GM12878 (cell line): ENCODE data around the gene S100A6. TPM values are rescaled to one million over a fixed set of nuclear protein-coding genes. Genes with fewer than 3 reads are reported as not detected.
"Not testable (repeated sequence)": the region's sequence is repeated elsewhere in the genome, so short reads cannot be mapped to it uniquely, and the experiment has no call there.

Experiments used
- ATAC-seq: fragments of 200-7000 bp; cut with Tn5 transposase; 3 replicates; pipeline ENCODE4 v1.9.1; 2020; ENCODE audit warnings: mild to moderate bottlenecking, moderate library complexity
- BruUV-seq: library from RNA; stranded (reverse); fragments of 400-500 nt; replicated peaks from 2 replicates; lab custom pipeline; 2021; lab: Mats Ljungman, UMichigan
- CTCF ChIA-PET: fragments of 300-600 bp; sonication (Branson Sonifier 250); formaldehyde crosslinking; extraction: SDS; loops from one replicate; lab custom pipeline; 2021; ENCODE audit warnings: inconsistent platforms; lab: Yijun Ruan, JAX
- POLR2A ChIA-PET: fragments of 350-600 bp; formaldehyde crosslinking; extraction: SDS; loops from one replicate; lab custom pipeline; 2021; ENCODE audit warnings: inconsistent platforms; lab: Charles Lee
- RAD21 ChIA-PET: fragments of 300-600 bp; sonication (Branson Sonifier 250); formaldehyde crosslinking; loops from one replicate; lab custom pipeline; 2023; ENCODE audit warnings: antibody characterized with exemption; ENCODE audit not compliant: unreplicated experiment; lab: Charles Lee
- SMC1A ChIA-PET: fragments of 300-600 bp; sonication (Branson Sonifier 250); formaldehyde crosslinking; loops from one replicate; lab custom pipeline; 2023; ENCODE audit not compliant: unreplicated experiment, uncharacterized antibody; lab: Charles Lee
- DNase-seq: peaks from one replicate; pipeline ENCODE4 v3.0.0-alpha.2; 2011; ENCODE audit warnings: low read depth, low spot score
- FAIRE-seq: peaks from 3 replicates; lab custom pipeline; 2011; peaks lifted over from hg19 to GRCh38; lab: Jason Lieb, UNC
- H2AFZ ChIP-seq: 2 replicates; pipeline ENCODE4 v1.6.0; 2011; ENCODE audit warnings: low read depth, low read length, control low read depth; ENCODE audit not compliant: control insufficient read depth
- H3K27ac ChIP-seq: 2 replicates; pipeline ENCODE4 v1.5.1; 2011; ENCODE audit warnings: control low read depth; ENCODE audit not compliant: control insufficient read depth, insufficient read depth
- H3K27me3 ChIP-seq, 2 experiments: replicated peaks in 1 of 2; 2 replicates each; pipeline versions ENCODE4 v1.6.0 to v1.6.1; 2011; ENCODE audit warnings: low read length in 1 of 2; ENCODE audit not compliant: control insufficient read depth in 2 of 2, insufficient read depth in 2 of 2
- H3K36me3 ChIP-seq, 2 experiments: 2 replicates each; pipeline ENCODE4 v1.5.1; 2011; ENCODE audit warnings: low read length in 1 of 2; ENCODE audit not compliant: control insufficient read depth in 2 of 2, insufficient read depth in 2 of 2
- H3K4me1 ChIP-seq: 2 replicates; pipeline ENCODE4 v1.6.1; 2011; ENCODE audit warnings: mild to moderate bottlenecking, low read length, moderate library complexity, mixed read lengths; ENCODE audit not compliant: control insufficient read depth, insufficient read depth
- H3K4me2 ChIP-seq: 2 replicates; pipeline ENCODE4 v1.6.0; 2011; ENCODE audit warnings: control low read depth; ENCODE audit not compliant: control insufficient read depth, insufficient read depth
- H3K4me3 ChIP-seq: fragments of 200-600 bp; sonication (generic); 2 replicates; pipeline ENCODE4 v1.5.1; 2016
- H3K79me2 ChIP-seq: 2 replicates; pipeline ENCODE4 v1.6.0; 2011; ENCODE audit warnings: low read length; ENCODE audit not compliant: control insufficient read depth, insufficient read depth
- H3K9ac ChIP-seq: 2 replicates; pipeline ENCODE4 v1.8.0; 2011; ENCODE audit warnings: low read length, control low read depth, mixed read lengths; ENCODE audit not compliant: control insufficient read depth, insufficient read depth
- H3K9me3 ChIP-seq: replicated peaks from 3 replicates; pipeline ENCODE4 v1.5.1; 2011; ENCODE audit warnings: mild to moderate bottlenecking, low read length; ENCODE audit not compliant: control insufficient read depth, insufficient read depth
- H4K20me1 ChIP-seq: 2 replicates; pipeline ENCODE4 v1.6.0; 2011; ENCODE audit not compliant: control insufficient read depth, insufficient read depth
- BHLHE40 ChIP-seq, 2 experiments: fragments of 450-650 bp in 1 of 2; IDR thresholded peaks; 2 replicates each; pipeline ENCODE4 v1.6.1; 2011 to 2017; ENCODE audit warnings: low read depth in 2 of 2, borderline replicate concordance in 1 of 2, improper control_type of control experiment in 1 of 2, low read length in 1 of 2, mild to moderate bottlenecking in 1 of 2
- KLF5 ChIP-seq: fragments of 450-650 bp; IDR thresholded peaks from 2 replicates; pipeline ENCODE4 v1.6.1; 2014; ENCODE audit warnings: mild to moderate bottlenecking; ENCODE audit not compliant: partially characterized antibody
- NR2C1 ChIP-seq: fragments of 450-650 bp; IDR thresholded peaks from 2 replicates; pipeline ENCODE4 v1.6.1; 2017; ENCODE audit warnings: antibody characterized with exemption, mild to moderate bottlenecking, moderate library complexity
- NRF1 ChIP-seq: conservative IDR thresholded peaks from 2 replicates; pipeline ENCODE4 v1.6.1; 2011; ENCODE audit warnings: mild to moderate bottlenecking, low read depth, low read length, improper control_type of control experiment
- POLR2AphosphoS2 ChIP-seq: IDR thresholded peaks from 2 replicates; pipeline ENCODE4 v1.6.1; 2011; ENCODE audit warnings: low read depth, mild to moderate bottlenecking, low read length, improper control_type of control experiment, moderate library complexity
- YY1 ChIP-seq: IDR thresholded peaks from 2 replicates; pipeline ENCODE4 v1.6.1; 2011; ENCODE audit warnings: low read depth, mild to moderate bottlenecking, low read length
- ZNF217 ChIP-seq: fragments of 450-650 bp; IDR thresholded peaks from 2 replicates; pipeline ENCODE4 v1.6.1; 2017; ENCODE audit warnings: antibody characterized with exemption, mild to moderate bottlenecking
- WGBS: methylation state at CpG from one replicate; pipeline ENCODE4 v1.1.6; 2016; ENCODE audit warnings: low lambda C conversion rate; ENCODE audit not compliant: insufficient replicate concordance, insufficient coverage; ENCODE audit errors: missing lambda C conversion rate; 5-methylcytosine and 5-hydroxymethylcytosine counted together
- in situ Hi-C: fragments of 300-500 bp; cut with MboI; formaldehyde crosslinking; loops from 9 replicates; pipeline ENCODE4 v1.14.3; 2018; ENCODE audit warnings: mixed read lengths
- intact Hi-C: fragments of 100-400 bp; cut with micrococcal nuclease; formaldehyde crosslinking; loops from one replicate; pipeline ENCODE4 v1.14.2; 2022; ENCODE audit not compliant: unreplicated experiment
- polyA plus RNA-seq, 11 experiments: library from polyadenylated mRNA; depleted of rRNA in 4 of 11; unstranded in 6 of 11; stranded (reverse) in 5 of 11; fragments of >200 nt; fragmentation: Nextera tagmentation in 4 of 11; fragmentation: Illumina TruSeq in 1 of 11; extraction: Ambion mirVana in 4 of 11; extraction: Trizol in 1 of 11; gene quantifications; 1 replicate in 1 of 11; 2 replicates in 10 of 11; pipeline versions ENCODE4 v1.2.1 to v1.2.3, GENCODE V29; 2011 to 2016; ENCODE audit warnings: inconsistent platforms in 2 of 11, missing spikeins in 2 of 11, low read depth in 1 of 11
- total RNA-seq, 4 experiments: library from RNA; depleted of rRNA in 3 of 4; stranded (reverse); fragments of >200 nt in 3 of 4; fragmentation: Illumina TruSeq in 1 of 4; extraction: Trizol in 1 of 4; gene quantifications; 2 replicates each; pipeline versions ENCODE4 v1.2.1 to v1.2.3, GENCODE V29; 2013 to 2021

The S100A6 gene
- total and polyA plus RNA-seq, 10 of the 15 experiments (the other 5 are each of a cell fraction or from before 2014, with no cell fraction given) = 7.2 to 121 (median 45.7) TPM

DNA sequence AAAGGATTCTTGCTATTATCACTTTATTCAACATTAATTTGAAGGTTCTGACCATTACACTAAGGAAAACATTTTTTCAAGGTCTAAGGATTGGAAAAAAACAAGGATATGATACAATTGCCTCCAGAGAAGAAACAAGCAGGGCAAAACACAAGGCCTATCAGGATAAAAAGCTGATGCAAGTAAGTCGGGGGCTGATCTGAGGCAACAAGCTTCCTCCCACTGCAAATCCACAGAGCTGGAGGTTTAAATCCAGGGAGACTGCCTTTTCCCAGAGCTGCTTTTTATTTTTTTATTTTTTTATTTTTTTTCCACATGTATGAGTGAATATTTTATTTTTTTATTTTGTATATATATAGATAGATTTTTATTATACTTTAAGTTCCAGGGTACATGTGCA is 49.2 kb upstream of the S100A6 start:
- no peaks in the 10 kb centered on the region for H3K79me2 ChIP-seq
- ChIA-PET CTCF (interaction anchor here (0.6 to 1.9 kb wide), 5 partner anchors 13 to 405 kb away, joined by 3 to 8 read pairs (median 4); partner anchors contain the start of gene S100A13), SMC1A (interaction anchor here (0.9 to 1.8 kb wide), 5 partner anchors 9 to 164 kb away, joined by 3 to 5 read pairs (median 4); partner anchors contain the start of gene S100A1), RAD21 (interaction anchor here (0.7 to 1.9 kb wide), 4 partner anchors 14 to 50 kb away, joined by 3 to 6 read pairs (median 4); partner anchors contain the start of gene S100A14), POLR2A (no interaction called here)
- in situ Hi-C loops (no loop called here), intact Hi-C loops (no loop called here)
- 39% methylated on average over 1 of the region's 1 CpG for WGBS
- FAIRE-seq (no peak), ATAC-seq (no peak), DNase-seq (no peak)
- no peaks in the 10 kb centered on the region for H3K36me3 ChIP-seq
- no peak overlapping the region for H2AFZ ChIP-seq
- H3K4me2 ChIP-seq = no peak overlapping the region
- no peak overlapping the region for H3K9ac ChIP-seq
- TF ChIP-seq NR2C1 (no peak), POLR2AphosphoS2 (no peak)
- no peaks in the 10 kb centered on the region for H4K20me1 ChIP-seq
- H3K27ac ChIP-seq = no peak overlapping the region
- H3K27me3 ChIP-seq = no peaks in the 10 kb centered on the region
- H3K9me3 ChIP-seq = no peaks in the 10 kb centered on the region
- H3K4me1 ChIP-seq = no peaks in the 10 kb centered on the region
- no peak overlapping the region for H3K4me3 ChIP-seq
- no TSS peak for BruUV-seq

DNA sequence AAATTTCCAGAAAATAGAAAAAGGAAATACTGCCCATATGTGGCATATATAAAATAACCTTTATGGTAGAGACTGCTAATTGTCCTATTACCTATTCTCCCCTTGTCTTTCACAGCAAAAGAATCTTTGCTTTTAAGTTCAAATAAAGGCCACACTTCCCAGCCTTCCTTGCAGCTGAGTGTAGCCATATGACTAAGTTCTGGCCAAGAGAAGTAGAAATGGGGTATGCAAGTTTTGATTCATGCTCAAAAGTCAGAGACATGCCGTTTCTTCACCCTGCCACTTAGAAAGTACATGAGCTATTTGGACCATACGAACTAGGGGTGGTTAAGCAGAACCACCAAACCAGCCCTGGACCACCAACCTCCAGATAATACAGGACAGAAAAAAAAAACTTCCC is 48.2 kb upstream of the S100A6 start:
- no peak overlapping the region for H2AFZ ChIP-seq
- in situ Hi-C loops (no loop called here), intact Hi-C loops (no loop called here)
- no peaks in the 10 kb centered on the region for H3K27me3 ChIP-seq
- no peak for DNase-seq
- ChIA-PET CTCF (interaction anchor here (1.0 to 1.8 kb wide), 2 partner anchors 12 to 43 kb away, joined by 3 to 8 read pairs; partner anchors contain the start of gene S100A13), RAD21 (interaction anchor here (1.2 kb wide), 1 partner anchor 32 kb away, joined by 5 read pairs; the partner anchor contains the start of gene S100A14), POLR2A (no interaction called here), SMC1A (interaction anchor here (1.0 to 1.8 kb wide), 2 partner anchors 8 to 45 kb away, joined by 3 to 5 read pairs; partner anchors contain the start of gene S100A1)
- no peak overlapping the region for H3K9ac ChIP-seq
- no peak; the same call in 2 of the 3 replicates for ATAC-seq
- H3K36me3 ChIP-seq = no peaks in the 10 kb centered on the region
- no peaks in the 10 kb centered on the region for H3K79me2 ChIP-seq
- no peak for FAIRE-seq
- BruUV-seq = no TSS peak
- no peak overlapping the region for H3K27ac ChIP-seq
- no peaks in the 10 kb centered on the region for H3K9me3 ChIP-seq
- no peaks in the 10 kb centered on the region for H3K4me1 ChIP-seq
- H3K4me2 ChIP-seq = no peak overlapping the region
- no peaks in the 10 kb centered on the region for H4K20me1 ChIP-seq
- H3K4me3 ChIP-seq = no peak overlapping the region
- 2% methylated on average over 2 of the region's 2 CpGs for WGBS
- TF ChIP-seq NRF1 = no peak
- TF ChIP-seq NR2C1 = no peak
- no peak for TF ChIP-seq BHLHE40 (IDR thresholded peaks at IDR 0.05; ENCODE audit: borderline replicate concordance in 1 of 2, low read depth in 2 of 2, low read length in 1 of 2)
- no peak for TF ChIP-seq YY1
- no peak for TF ChIP-seq ZNF217
- TF ChIP-seq KLF5 = no peak

DNA sequence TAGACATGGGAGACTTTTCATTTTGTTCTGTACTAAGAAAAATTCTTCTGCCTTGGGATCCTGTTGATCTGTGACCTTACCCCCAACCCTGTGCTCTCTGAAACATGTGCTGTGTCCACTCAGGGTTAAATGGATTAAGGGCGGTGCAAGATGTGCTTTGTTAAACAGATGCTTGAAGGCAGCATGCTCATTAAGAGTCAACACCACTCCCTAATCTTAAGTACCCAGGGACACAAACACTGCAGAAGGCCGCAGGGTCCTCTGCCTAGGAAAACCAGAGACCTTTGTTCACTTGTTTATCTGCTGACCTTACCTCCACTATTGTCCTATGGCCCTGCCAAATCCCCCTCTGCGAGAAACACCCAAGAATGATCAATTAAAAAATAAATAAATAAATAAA is 47.7 kb upstream of the S100A6 start:
- CTCF ChIA-PET = interaction anchor here (1.0 kb wide), 1 partner anchor 44 kb away, joined by 3 read pairs; the partner anchor contains the start of gene S100A13
- ATAC-seq, H3K79me2 ChIP-seq, H3K27me3 ChIP-seq, H3K4me2 ChIP-seq, H3K4me1 ChIP-seq, DNase-seq, in situ Hi-C loops, intact Hi-C loops, H3K9me3 ChIP-seq, FAIRE-seq, H3K27ac ChIP-seq, H2AFZ ChIP-seq, SMC1A ChIA-PET, BruUV-seq, POLR2A ChIA-PET, H3K4me3 ChIP-seq, H3K36me3 ChIP-seq, RAD21 ChIA-PET, H4K20me1 ChIP-seq, H3K9ac ChIP-seq: not testable (repeated sequence)
- WGBS = 50% methylated on average over 2 of the region's 3 CpGs
